Measurements from ENCODE around the gene DCXR.

The DCXR gene

GRCh38 chr17:81993729-81994592 is 43.5 kb downstream of the DCXR start:
- DNase-seq (ENCODE audit: low read depth) = no peak
- no peak overlapping the region for H3K4me3 ChIP-seq (ENCODE audit: control insufficient read depth, low read depth, low read length)
- no peak for TF ChIP-seq CTCF (conservative IDR thresholded peaks at IDR 0.05; ENCODE audit: control insufficient read depth, insufficient read depth, low read depth, low read length)

GRCh38 chr17:81992306-81993102 is 45.0 kb downstream of the DCXR start:
- H3K4me3 ChIP-seq (ENCODE audit: control insufficient read depth, low read depth, low read length) = no peak overlapping the region
- no peak for TF ChIP-seq CTCF (conservative IDR thresholded peaks at IDR 0.05; ENCODE audit: control insufficient read depth, insufficient read depth, low read depth, low read length)
- no peak for DNase-seq (ENCODE audit: low read depth)

- TF ChIP-seq CTCF (conservative IDR thresholded peaks at IDR 0.05; ENCODE audit: control insufficient read depth, insufficient read depth, low read depth, low read length) = no peak
- peak; percentile 22 for DNase-seq (ENCODE audit: low read depth)
- no peak overlapping the region for H3K4me3 ChIP-seq (ENCODE audit: control insufficient read depth, low read depth, low read length)
These were observed 45.7 kb downstream of the DCXR start for GRCh38 chr17:81991684-81992305.

- TF ChIP-seq CTCF (conservative IDR thresholded peaks at IDR 0.05; ENCODE audit: control insufficient read depth, insufficient read depth, low read depth, low read length) = no peak
- H3K4me3 ChIP-seq (ENCODE audit: control insufficient read depth, low read depth, low read length) = no peak overlapping the region
- DNase-seq (ENCODE audit: low read depth) = no peak
These were observed 46.4 kb downstream of the DCXR start for GRCh38 chr17:81990836-81991683.

GRCh38 chr17:81987161-81987770 is 50.2 kb downstream of the DCXR start:
- no peak for TF ChIP-seq CTCF (conservative IDR thresholded peaks at IDR 0.05; ENCODE audit: control insufficient read depth, insufficient read depth, low read depth, low read length)
- no peak overlapping the region for H3K4me3 ChIP-seq (ENCODE audit: control insufficient read depth, low read depth, low read length)

More at GRCh38 chr17:81987161-81987770, 50.2 kb downstream of the DCXR start:
- DNase-seq (ENCODE audit: low read depth) = no peak
